22Rv1 (cell line): ENCODE measurements around the gene TRAF1.

Experiments used
- H3K27ac ChIP-seq: fragments of 450-650 bp; 2 replicates; pipeline ENCODE4 v1.5.1; 2017
- CTCF ChIP-seq: fragments of 450-650 bp; IDR thresholded peaks from 2 replicates; pipeline ENCODE4 v1.5.1; 2017; ENCODE audit warnings: mild to moderate bottlenecking
- ZFX ChIP-seq: fragments of 450-650 bp; IDR thresholded peaks from 2 replicates; pipeline ENCODE4 v1.6.1; 2017; ENCODE audit warnings: antibody characterized with exemption, borderline replicate concordance

The TRAF1 gene

GRCh38 chr9:120893611-120894307, 32.8 kb downstream of the TRAF1 start:
- no peak overlapping the region for H3K27ac ChIP-seq
- TF ChIP-seq ZFX: no peak
- TF ChIP-seq CTCF: no peak

GRCh38 chr9:120892748-120893610, 33.6 kb downstream of the TRAF1 start:
- H3K27ac ChIP-seq: no peak overlapping the region
- no peak for TF ChIP-seq CTCF
- TF ChIP-seq ZFX: no peak

GRCh38 chr9:120891884-120892747, 34.5 kb downstream of the TRAF1 start:
- no peak overlapping the region for H3K27ac ChIP-seq
- TF ChIP-seq ZFX: no peak
- TF ChIP-seq CTCF: no peak

GRCh38 chr9:120891245-120891883, 35.2 kb downstream of the TRAF1 start:
- TF ChIP-seq ZFX (no peak), CTCF (no peak)
- no peak overlapping the region for H3K27ac ChIP-seq

- H3K27ac ChIP-seq: no peak overlapping the region
- no peak for TF ChIP-seq CTCF
- no peak for TF ChIP-seq ZFX
These were observed 36.0 kb downstream of the TRAF1 start for GRCh38 chr9:120890320-120891244.
